ENCODE measurements around the gene XPR1. TPM values are rescaled to one million over a fixed set of nuclear protein-coding genes. Genes with fewer than 3 reads are reported as not detected.
"Not testable (repeated sequence)": the region's sequence is repeated elsewhere in the genome, so short reads cannot be mapped to it uniquely, and the experiment has no call there.

Gene XPR1
- total RNA-seq, 1 experiment from 2014 or later = 24.9 TPM

DNA sequence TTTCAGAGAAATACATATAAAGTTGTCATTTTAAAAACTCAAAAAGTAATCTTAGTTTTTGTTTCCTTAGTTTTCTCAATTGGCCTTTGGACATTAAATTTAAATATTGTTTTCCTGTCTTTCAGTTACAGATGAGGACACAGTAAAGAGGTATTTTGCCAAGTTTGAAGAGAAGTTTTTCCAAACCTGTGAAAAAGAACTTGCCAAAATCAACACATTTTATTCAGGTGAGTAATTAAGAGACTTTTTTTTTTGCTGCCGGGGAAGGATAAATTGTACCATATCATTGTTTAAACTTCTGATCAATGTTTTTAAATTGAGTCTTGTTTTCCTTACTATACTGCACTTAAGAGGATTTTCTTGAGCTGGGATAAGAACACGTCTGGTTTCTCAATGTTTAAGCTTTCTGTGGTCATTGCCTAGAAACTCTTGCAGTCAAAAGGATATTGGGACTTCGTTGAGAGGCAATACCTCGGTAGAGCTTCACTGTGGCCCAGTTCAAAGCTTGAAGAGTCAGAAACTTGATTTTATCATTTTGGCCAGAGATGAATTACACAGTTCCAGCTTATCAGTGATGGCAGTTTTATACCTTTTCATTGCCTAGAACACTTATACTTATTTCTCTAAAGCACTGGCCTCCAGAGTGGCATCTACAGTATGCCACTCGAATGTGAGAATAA, 155.9 kb downstream of the XPR1 start:
- DNase-seq (ENCODE audit: low read depth, low spot score) = no peak
- in situ Hi-C loops (cut with HindIII; ENCODE audit: low pct_unique_long_range_greater_than_20kb, low sequenced_read_pairs) = no loop called here

DNA sequence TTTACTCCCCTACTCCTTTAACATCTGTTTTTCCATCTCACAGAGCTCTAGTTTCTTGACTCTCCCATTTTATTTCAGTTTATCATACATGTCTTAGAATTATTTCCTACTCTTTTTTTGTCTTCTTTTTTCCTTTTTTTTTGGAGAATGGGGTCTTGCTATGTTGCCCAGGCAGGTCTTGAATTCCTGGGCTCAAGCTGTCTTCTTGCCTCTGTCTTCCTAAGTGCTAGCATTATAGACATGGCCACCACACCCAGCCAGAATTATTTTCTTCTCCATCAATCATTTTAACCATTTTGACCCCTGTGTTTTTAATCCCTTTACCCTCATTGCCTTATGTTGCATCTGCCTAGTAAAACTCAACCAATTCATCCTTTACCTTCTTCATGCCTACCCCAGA, 157.6 kb downstream of the XPR1 start:
- in situ Hi-C loops (cut with HindIII; ENCODE audit: low pct_unique_long_range_greater_than_20kb, low sequenced_read_pairs) = no loop called here
- DNase-seq (ENCODE audit: low read depth, low spot score) = no peak

DNA sequence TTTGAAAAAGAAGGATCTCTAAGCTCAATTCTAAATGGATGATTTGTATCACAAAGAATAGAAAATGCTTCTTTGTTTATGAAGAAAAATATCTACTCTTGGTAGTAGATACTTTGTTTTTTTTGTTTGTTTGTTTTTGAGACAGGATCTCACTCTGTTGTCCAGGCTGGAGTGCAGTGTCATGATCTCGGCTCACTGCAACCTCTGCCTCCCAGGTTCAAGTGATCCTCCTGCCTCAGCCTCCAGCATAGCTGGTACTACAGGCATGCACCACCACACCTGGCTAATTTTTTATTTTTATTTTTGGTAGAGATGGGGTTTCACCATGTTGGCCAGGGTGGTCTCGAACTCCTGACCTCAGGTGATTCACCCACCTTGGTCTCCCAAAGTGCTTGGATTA, 159.3 kb downstream of the XPR1 start:
- DNase-seq (ENCODE audit: low read depth, low spot score); in situ Hi-C loops (cut with HindIII; ENCODE audit: low pct_unique_long_range_greater_than_20kb, low sequenced_read_pairs): not testable (repeated sequence)

DNA sequence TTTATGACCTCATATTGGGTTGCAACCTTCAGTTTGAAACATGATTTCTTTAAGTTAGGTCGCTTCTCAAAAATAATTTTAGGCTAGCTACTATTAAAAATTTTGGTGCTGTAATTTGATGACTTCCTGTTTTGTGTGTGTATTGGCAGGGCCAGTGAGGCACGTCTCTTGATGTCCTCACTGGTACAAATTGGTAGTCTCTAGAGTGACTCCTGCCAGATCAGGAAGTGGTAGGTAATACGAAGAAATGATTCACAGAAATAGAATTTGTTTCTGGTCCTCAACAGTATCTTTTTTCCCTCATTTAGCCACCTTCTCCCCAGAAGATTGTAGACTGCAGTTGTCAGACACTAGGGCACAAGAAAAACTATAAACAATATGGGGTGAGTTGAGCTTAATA, 160.0 kb downstream of the XPR1 start:
- in situ Hi-C loops (cut with HindIII; ENCODE audit: low pct_unique_long_range_greater_than_20kb, low sequenced_read_pairs) = no loop called here
- DNase-seq (ENCODE audit: low read depth, low spot score) = no peak

DNA sequence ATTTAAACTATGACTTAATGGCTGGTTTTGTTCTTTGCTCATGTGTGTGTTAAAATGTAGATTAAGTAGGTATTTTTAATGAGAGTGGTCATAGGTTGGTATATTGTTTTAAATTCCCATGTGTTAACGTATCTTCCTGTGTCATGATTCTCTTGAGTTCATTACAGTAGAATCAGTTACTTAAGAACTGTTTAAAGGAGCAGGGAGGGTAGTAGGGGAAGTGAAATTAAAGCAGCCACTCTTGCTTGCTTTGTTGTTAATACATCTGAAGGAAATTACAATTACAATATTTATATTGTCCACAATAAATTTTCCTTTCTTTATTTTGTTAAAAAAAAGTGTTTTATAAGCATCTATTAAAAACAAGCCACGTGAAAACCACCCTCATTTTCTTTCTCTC, 161.6 kb downstream of the XPR1 start:
- in situ Hi-C loops (cut with HindIII; ENCODE audit: low pct_unique_long_range_greater_than_20kb, low sequenced_read_pairs) = no loop called here
- no peak for DNase-seq (ENCODE audit: low read depth, low spot score)

DNA sequence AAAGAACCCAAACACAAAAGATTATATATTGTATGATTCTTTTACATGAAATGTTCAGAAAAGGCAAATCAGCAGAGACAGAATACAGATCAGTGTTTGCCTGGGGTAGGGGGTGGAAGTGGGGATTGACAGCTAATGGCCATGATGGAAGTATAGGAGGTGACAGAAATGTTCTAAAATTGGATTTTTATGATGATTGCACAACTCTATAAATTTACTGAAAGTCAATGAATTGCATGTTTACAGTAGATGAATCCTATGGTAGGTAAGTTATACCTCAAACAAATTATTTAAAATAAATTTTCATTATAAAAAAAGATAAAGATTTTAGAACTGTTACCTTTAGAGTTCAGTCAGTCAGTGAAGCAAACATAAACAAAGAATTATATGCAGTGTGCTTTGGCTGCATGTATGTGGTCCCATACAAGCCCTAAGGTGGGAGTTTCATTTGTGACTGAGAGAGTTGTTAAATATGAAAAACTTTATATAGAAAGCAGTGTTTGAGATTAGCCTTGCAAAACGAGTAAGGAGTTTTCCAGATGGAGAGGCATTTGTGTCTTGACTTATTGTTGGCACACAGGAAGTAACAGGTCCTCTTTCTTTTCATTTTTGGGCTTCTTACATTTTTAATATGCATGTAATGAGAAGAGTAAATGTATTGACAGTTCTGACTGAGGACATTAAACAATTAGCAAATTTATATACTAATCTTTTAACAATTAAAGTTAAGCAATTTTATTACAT, 165.2 kb downstream of the XPR1 start:
- DNase-seq (ENCODE audit: low read depth, low spot score) = no peak
- in situ Hi-C loops (cut with HindIII; ENCODE audit: low pct_unique_long_range_greater_than_20kb, low sequenced_read_pairs) = no loop called here

DNA sequence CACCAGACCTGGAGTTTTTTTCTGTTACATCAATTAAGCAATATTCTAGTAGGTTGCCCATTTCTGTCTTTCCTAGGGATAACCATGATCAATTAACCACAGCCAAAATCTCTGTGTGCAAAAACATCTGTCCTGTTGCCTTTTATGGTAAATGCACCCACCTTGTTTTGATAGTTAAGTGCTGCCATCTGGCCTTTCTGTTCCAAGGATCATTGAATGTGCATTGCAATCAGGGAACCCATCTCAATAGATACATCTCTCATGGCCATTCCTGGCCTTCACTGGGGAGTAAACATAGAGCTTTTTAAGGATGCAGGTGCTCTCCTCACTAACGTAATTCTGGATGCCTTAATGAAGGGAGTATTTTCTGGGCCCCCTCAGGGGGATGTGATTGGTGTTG, 169.1 kb downstream of the XPR1 start:
- DNase-seq (ENCODE audit: low read depth, low spot score) = no peak
- in situ Hi-C loops (cut with HindIII; ENCODE audit: low pct_unique_long_range_greater_than_20kb, low sequenced_read_pairs) = no loop called here

DNA sequence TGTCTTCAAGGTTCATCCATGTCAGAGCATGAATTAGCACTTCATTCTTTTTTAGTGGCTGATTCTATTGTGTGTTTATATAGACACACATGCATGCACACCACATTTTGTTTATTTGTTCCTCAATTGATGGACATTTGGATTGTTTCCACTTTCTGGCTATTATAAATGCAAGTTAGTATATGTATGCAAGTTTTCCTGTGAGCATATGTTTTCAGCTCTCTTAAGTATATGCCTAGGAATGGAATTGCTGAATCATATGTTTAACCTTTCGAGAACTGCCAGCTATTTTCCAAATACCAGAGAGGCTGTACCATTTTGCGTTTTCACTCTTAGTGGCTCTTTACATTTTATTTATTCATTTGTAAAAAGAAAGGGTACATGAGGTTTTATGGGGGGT, 171.0 kb downstream of the XPR1 start:
- DNase-seq (ENCODE audit: low read depth, low spot score) = no peak
- in situ Hi-C loops (cut with HindIII; ENCODE audit: low pct_unique_long_range_greater_than_20kb, low sequenced_read_pairs) = no loop called here

DNA sequence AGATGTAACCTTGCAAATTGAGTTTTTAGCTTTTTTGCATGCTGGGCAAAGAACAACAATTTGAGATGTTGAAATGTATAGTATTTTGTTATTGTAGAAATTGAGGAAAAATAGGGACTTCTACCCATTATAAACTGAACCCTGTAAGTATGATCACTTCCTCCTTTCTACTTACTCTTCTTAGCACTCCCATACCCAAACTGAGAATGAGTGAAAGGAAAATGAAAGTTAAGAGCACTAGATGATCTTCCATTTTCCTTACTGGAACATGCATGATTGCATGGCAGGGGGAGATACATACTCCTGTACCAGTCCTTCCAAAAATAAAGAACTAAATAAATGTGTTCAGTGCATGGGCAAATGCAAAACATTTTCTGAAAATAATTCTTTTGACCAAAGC, 173.5 kb downstream of the XPR1 start:
- DNase-seq (ENCODE audit: low read depth, low spot score) = no peak
- in situ Hi-C loops (cut with HindIII; ENCODE audit: low pct_unique_long_range_greater_than_20kb, low sequenced_read_pairs) = no loop called here

DNA sequence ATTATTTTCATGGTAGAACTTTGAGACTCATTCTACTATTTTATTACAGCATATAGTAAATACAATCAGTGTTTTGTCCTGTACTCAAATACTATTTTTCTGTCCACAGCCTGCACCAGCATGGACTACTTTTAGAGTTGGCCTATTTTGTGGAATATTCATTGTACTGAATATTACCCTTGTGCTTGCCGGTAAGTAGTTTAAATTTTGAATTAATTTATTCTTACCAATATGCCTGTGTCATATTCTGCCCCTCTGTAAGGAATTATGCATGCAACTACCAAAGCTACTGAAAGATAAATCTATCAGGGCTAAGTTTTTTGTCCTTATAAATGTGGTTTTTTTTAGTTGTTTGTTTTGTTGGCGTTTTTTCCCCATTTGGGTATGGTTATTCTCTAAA, 179.5 kb downstream of the XPR1 start:
- in situ Hi-C loops (cut with HindIII; ENCODE audit: low pct_unique_long_range_greater_than_20kb, low sequenced_read_pairs) = no loop called here
- DNase-seq (ENCODE audit: low read depth, low spot score) = no peak

DNA sequence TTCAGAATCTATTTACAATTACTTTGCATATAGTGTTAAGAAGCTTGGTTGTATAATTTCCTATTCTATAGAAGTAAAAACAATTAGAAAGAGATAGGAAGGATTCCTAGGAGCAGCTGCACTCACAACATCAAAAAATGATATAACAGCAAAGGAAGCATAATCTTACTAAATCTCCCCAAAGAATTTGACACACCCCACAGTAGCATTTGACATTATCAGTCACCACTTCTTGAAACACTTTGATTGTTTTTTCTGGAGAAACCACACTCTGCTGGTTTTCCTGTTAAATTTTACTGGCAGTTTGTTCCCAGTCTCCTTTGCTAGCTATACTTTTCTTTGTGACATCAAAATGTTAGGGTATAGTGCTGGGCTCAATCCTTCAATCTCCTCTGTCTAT, 180.1 kb downstream of the XPR1 start:
- in situ Hi-C loops (cut with HindIII; ENCODE audit: low pct_unique_long_range_greater_than_20kb, low sequenced_read_pairs) = no loop called here
- DNase-seq (ENCODE audit: low read depth, low spot score) = no peak

DNA sequence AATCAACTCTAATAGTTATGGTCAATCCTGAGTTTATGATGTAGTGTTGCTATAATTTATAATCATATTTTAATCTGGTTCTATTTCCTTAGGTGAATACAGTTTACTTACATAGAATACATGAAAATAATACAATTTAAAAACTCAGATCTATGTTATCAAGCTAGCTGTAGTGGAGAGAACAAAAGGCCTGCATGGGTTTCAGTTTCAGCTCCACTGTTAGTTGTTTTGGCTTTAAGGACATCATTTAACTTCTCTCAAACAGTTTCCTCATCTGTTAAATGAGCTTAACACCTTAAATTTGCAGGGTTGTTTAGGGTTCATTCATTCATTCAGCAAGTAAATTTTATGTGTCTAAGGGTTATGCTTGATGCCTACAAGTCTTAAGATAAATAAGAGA, 182.4 kb downstream of the XPR1 start:
- in situ Hi-C loops (cut with HindIII; ENCODE audit: low pct_unique_long_range_greater_than_20kb, low sequenced_read_pairs) = no loop called here
- DNase-seq (ENCODE audit: low read depth, low spot score) = no peak

DNA sequence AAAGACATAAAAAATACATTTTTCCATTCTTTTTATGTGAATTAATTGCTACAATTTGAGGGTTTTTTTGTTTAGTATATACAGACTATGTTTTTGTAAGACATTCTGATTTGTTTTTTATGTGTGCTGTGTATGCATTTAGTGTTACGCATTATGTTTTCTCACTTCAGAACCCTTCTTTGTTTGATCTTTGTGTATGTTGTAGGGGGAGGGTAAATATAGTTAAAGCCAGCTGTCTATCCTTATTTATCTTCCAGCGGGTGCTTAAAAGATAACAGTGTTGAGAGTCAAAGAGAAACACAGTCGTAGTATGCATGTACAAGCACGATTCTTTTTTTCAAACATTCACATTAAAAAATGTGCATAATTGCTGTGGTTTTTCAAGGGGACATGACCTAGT, 183.4 kb downstream of the XPR1 start:
- no peak for DNase-seq (ENCODE audit: low read depth, low spot score)
- in situ Hi-C loops (cut with HindIII; ENCODE audit: low pct_unique_long_range_greater_than_20kb, low sequenced_read_pairs) = no loop called here

DNA sequence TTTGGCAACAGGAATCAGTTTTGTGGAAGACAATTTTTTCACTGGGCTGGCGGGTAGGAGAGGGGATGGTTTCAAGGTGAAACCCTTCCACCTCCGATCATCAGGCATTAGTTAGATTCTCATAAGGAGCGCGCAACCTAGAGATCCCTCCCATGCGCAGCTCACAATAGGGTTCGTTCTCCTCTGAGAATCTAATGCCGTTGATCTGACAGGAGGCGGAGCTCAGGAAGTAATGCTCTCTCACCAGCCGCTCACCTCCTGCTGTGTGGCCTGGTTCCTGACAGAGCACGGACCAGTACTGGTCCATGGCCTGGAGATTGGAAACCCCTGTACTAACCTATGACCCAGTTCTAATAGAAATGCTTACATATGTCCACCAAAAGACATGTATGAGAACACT, 184.3 kb downstream of the XPR1 start:
- no peak for DNase-seq (ENCODE audit: low read depth, low spot score)
- in situ Hi-C loops (cut with HindIII; ENCODE audit: low pct_unique_long_range_greater_than_20kb, low sequenced_read_pairs) = no loop called here

DNA sequence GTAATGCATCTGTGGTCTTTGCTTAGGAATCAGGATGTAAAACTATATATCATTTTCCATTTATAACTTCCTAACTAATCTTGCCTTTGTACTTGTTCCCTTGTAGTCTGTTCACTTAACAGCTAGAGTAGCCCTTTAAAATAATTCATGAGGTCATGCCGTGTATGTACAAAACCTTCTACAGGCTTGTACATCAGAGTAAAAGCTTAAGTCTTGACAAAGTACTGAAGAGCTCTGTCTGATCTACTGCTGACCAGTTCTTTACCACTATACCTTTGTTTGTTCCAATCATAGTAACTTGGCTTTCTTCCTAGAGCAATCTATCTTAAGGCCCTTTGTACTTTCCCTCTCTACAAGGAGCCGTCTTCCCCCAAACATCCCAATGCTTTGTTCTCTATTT, 190.1 kb downstream of the XPR1 start:
- in situ Hi-C loops (cut with HindIII; ENCODE audit: low pct_unique_long_range_greater_than_20kb, low sequenced_read_pairs) = no loop called here
- DNase-seq (ENCODE audit: low read depth, low spot score) = peak; percentile 72

DNA sequence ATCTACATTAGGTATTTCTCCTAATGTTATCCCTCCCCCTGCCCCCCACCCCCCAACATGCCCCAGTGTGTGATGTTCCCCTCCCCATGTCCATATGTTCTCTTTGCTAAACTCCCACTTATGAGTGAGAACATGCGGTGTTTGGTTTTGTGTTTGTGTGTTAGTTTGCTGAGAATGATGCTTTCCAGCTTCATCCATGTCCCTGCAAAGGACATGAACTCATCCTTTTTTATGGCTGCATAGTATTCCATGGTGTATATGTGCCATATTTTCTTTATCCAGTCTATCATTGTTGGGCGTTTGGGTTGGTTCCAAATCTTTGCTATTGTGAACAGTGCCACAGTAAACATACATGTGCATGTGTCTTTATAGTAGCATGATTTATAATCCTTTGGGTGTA, 199.7 kb downstream of the XPR1 start:
- in situ Hi-C loops (cut with HindIII; ENCODE audit: low pct_unique_long_range_greater_than_20kb, low sequenced_read_pairs); DNase-seq (ENCODE audit: low read depth, low spot score): not testable (repeated sequence)

DNA sequence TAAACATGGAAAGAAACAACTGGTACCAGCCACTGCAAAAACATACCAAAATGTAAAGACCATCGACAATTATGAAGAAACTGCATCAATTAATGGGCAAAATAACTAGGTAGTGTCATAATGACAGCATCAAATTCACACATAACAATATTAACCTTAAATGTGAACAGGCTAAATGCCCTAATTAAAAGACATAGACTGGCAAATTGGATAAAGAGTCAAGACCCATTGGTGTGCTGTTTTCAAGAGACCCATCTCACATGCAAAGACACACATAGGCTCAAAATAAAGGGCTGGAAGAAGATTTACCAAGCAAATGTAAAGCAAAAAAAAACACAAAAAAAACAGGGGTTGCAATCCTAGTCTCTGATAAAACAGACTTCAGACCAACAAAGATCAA, 201.4 kb downstream of the XPR1 start:
- DNase-seq (ENCODE audit: low read depth, low spot score); in situ Hi-C loops (cut with HindIII; ENCODE audit: low pct_unique_long_range_greater_than_20kb, low sequenced_read_pairs): not testable (repeated sequence)

DNA sequence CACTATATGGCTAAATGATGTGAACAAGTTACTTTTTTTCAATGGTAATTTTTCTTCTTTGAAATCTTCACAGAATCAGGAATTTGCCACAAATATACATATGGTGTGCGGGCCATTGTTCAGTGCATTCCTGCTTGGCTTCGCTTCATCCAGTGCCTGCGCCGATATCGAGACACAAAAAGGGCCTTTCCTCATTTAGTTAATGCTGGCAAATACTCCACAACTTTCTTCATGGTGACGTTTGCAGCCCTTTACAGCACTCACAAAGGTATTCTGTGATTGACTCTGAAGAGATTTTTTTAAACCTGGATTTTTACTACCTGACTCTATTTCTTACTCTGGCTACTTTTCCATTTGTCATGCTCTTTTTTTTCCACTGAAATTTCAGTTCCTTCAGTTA, 204.6 kb downstream of the XPR1 start:
- in situ Hi-C loops (cut with HindIII; ENCODE audit: low pct_unique_long_range_greater_than_20kb, low sequenced_read_pairs) = no loop called here
- DNase-seq (ENCODE audit: low read depth, low spot score) = no peak

DNA sequence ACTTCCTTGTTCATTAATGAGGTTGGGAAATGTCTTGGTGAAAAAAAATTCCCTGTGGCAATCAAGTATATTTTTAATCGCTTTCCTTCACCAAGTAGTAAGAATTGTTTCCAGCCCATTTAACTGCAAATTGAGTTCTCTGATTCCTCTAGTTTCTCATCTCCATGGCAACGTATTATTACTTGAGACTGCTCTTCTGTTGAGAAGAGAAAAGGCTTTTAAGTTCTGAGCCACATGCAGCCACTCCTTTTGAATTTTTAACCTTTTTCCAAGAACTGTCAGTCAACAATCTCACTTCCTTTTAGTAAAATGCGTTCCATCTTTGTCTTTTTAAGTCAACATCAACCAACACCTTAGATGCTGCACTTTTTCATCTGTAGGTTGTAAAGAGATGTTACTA, 205.2 kb downstream of the XPR1 start:
- in situ Hi-C loops (cut with HindIII; ENCODE audit: low pct_unique_long_range_greater_than_20kb, low sequenced_read_pairs) = no loop called here
- DNase-seq (ENCODE audit: low read depth, low spot score) = no peak

All from SK-MEL-5 (cell line).